ENCODE measurements around the gene TP53RK.

GRCh38 chr20:46640536-46641311 lies 48.5 kb downstream of the TP53RK start:
- no peak for TF ChIP-seq POLR2A (IDR thresholded peaks at IDR 0.05; ENCODE audit: low read length)
- TF ChIP-seq GATA1 (IDR thresholded peaks at IDR 0.05; ENCODE audit: low read depth, low read length) = no peak

All from erythroblast (primary cell).